NK-92 treated with Interleukin-12 subunit alpha and Interleukin-12 subunit beta, amount 100 ng/mL, for 24 hours (cell line): ENCODE results near the gene NGDN.

ENCODE experiments used
- DNase-seq: peaks from one replicate; lab custom pipeline; 2025; lab: John Stamatoyannopoulos, UW

The NGDN gene

GRCh38 chr14:23522643-23523198 lies 53.2 kb downstream of the NGDN start:
- DNase-seq = no peak

DNA sequence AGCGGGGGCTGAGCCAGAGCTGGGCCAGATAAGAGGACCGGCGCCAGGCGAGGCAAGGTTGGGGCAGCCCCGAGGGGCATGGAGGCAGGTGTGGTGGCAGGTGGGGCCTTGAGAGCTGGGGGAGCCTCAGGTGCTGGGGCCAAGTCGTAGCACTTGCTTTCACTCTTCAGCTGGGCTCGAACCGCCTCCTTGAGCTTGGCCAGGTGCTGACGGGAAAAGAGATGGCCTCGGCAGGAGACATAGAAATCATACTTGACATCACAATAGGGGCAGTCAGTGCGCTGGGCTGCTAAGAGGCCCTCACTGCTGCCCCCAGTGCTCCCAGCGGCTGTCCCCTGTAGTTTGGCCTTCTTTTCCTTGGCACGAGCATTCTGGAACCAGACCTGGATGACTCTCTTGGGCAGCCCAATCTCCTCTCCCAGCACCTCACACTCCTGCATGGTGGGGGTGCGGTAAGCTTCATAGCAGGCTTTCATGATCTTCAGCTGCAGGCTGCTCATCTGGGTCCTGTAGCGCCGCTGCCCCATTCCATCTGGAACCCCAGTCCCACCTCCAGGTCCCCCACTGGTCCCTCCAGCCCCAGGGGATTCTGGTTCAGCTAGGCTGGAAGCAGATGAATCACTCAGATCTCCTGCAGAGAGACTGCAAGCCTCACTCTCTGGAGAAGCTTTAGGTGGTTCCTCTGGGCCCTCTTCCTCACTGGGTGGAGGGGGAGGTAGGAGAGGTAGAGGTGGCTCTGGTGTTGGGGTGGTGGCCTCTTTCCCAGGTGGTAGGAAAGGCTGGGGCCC lies 53.9 kb downstream of the NGDN start:
- no peak for DNase-seq

DNA sequence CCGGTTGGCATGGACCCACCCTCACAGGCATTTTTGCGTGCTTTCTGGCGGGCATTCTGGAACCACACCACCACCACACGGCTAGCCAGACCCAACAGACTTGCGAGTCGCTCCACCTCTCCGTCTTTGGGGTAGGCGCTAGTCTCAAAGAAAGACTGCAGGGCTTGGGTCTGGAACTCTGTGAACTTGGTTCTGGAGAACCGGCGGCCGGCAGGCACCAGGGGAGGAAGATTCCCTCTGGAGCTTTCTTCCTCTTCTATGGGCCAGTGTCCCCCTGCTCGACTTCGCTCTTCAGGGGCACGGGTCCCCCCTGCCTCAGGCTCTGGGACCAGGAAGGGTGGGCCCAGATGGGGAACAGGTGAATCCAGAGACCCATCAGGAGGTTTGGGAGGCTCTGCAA lies 55.5 kb downstream of the NGDN start:
- no peak for DNase-seq

- no peak for DNase-seq
These were observed 56.1 kb downstream of the NGDN start for GRCh38 chr14:23525611-23526010.
